Smooth muscle cell (in vitro differentiated cells): Measurements from ENCODE around the gene SCAMP1. TPM values are rescaled to one million over a fixed set of nuclear protein-coding genes. Genes with fewer than 3 reads are reported as not detected.

ENCODE experiments used
- DNase-seq: peaks from one replicate; lab custom pipeline; 2025; ENCODE audit not compliant: unreplicated experiment; lab: John Stamatoyannopoulos, UW
- H2AFZ ChIP-seq: fragments of 200-600 bp; sonication (generic); 2 replicates; pipeline ENCODE4 v1.6.0; 2016; ENCODE audit warnings: antibody characterized with exemption, low read depth, mild to moderate bottlenecking
- H3F3A ChIP-seq: fragments of 200-600 bp; sonication (generic); 2 replicates; pipeline ENCODE4 v1.6.0; 2017; ENCODE audit warnings: antibody characterized with exemption, low read depth
- H3K27ac ChIP-seq: fragments of 200-600 bp; sonication (generic); 2 replicates; pipeline ENCODE4 v1.5.1; 2016; ENCODE audit warnings: low read depth, mild to moderate bottlenecking
- H3K27me3 ChIP-seq: fragments of 200-600 bp; sonication (generic); 2 replicates; pipeline ENCODE4 v1.6.1; 2016; ENCODE audit warnings: low read depth, mild to moderate bottlenecking
- H3K36me3 ChIP-seq: fragments of 200-600 bp; sonication (generic); 2 replicates; pipeline ENCODE4 v1.5.1; 2016; ENCODE audit warnings: low read depth
- H3K4me1 ChIP-seq: fragments of 200-600 bp; sonication (generic); 2 replicates; pipeline ENCODE4 v1.5.1; 2016; ENCODE audit warnings: low read depth
- H3K4me2 ChIP-seq: fragments of 200-600 bp; sonication (generic); 2 replicates; pipeline ENCODE4 v1.6.0; 2016; ENCODE audit warnings: mild to moderate bottlenecking
- H3K4me3 ChIP-seq: fragments of 200-600 bp; sonication (generic); 2 replicates; pipeline ENCODE4 v1.5.1; 2016; ENCODE audit warnings: mild to moderate bottlenecking
- H3K79me2 ChIP-seq: fragments of 200-600 bp; sonication (generic); 2 replicates; pipeline ENCODE4 v1.6.0; 2016; ENCODE audit warnings: low read depth, mild to moderate bottlenecking
- H3K9ac ChIP-seq: fragments of 200-600 bp; sonication (generic); 2 replicates; pipeline ENCODE4 v1.6.0; 2016; ENCODE audit warnings: low read depth
- H3K9me3 ChIP-seq: fragments of 200-600 bp; sonication (generic); replicated peaks from 2 replicates; pipeline ENCODE4 v1.5.1; 2016; ENCODE audit warnings: low read depth
- H4K20me1 ChIP-seq: fragments of 200-600 bp; sonication (generic); 2 replicates; pipeline ENCODE4 v1.6.0; 2016; ENCODE audit warnings: low read depth
- CTCF ChIP-seq: fragments of 200-600 bp; sonication (generic); IDR thresholded peaks from 2 replicates; pipeline ENCODE4 v1.5.1; 2017; ENCODE audit warnings: borderline replicate concordance, mild to moderate bottlenecking, antibody characterized with exemption; ENCODE audit not compliant: insufficient read depth, poor library complexity, severe bottlenecking
- WGBS: methylation state at CpG from one replicate; pipeline ENCODE4 v1.1.7; 2016; ENCODE audit warnings: low lambda C conversion rate; 5-methylcytosine and 5-hydroxymethylcytosine counted together
- polyA plus RNA-seq: library from polyadenylated mRNA; unstranded; fragments of >200 nt; fragmentation: Nextera tagmentation; extraction: Ambion mirVana; gene quantifications from 2 replicates; pipeline ENCODE4 v1.2.1, GENCODE V29; 2016
- total RNA-seq: library from RNA; depleted of rRNA; stranded (reverse); fragments of >200 nt; gene quantifications from 2 replicates; pipeline ENCODE4 v1.2.3, GENCODE V29; 2014

The SCAMP1 gene
- total and polyA plus RNA-seq, 2 experiments from 2014 or later = 21.0 to 45.6 TPM

- Histone ChIP-seq H3K4me3 (peak overlapping the region; percentile 5), H2AFZ (peak overlapping the region; percentile 64), H3F3A (no peaks in the 10 kb centered on the region), H3K27me3 (no peaks in the 10 kb centered on the region), H3K4me2 (peak overlapping the region; percentile 52), H3K9ac (no peak overlapping the region), H3K36me3 (no peaks in the 10 kb centered on the region), H3K27ac (peak overlapping the region; percentile 65), H3K4me1 (peaks cover 13% of the 10 kb centered on the region), H3K79me2 (no peaks in the 10 kb centered on the region), H3K9me3 (no peaks in the 10 kb centered on the region), H4K20me1 (no peaks in the 10 kb centered on the region)
- no peak for DNase-seq
- TF ChIP-seq CTCF = no peak
- 53% methylated on average over 5 of the region's 5 CpGs for WGBS
These were observed 31.7 kb upstream of the SCAMP1 start for GRCh38 chr5:78328585-78329173.

DNA sequence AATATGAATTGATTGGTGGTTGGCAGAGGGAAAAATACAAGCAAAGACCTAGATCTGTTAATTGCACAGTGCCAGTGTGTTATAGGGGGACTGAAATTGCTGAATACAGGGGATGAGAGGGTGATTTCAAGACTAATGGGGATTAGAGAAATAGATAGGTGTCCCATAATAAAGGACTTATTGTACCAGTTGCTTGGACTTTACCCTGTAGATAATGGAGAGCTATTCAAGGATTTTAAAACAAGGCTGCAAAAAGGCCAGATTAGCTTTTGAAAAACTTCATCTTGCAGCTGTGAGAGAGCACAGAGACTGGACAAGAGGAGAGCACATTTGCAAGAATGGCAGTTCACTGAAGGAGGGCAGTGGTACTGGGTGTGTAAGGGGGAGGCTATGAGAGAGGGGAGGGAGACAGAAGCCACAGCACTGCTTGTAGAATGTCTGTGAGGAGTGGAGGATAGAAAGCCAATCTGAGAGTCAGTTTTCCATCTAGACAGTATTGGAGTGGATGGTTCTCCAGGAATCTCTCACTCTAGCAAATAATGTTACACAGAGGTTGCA is 28.8 kb upstream of the SCAMP1 start:
- no peak overlapping the region for H3K4me3 ChIP-seq
- no peak for DNase-seq
- H3F3A ChIP-seq = no peaks in the 10 kb centered on the region
- no peaks in the 10 kb centered on the region for H3K36me3 ChIP-seq
- no peak overlapping the region for H3K4me2 ChIP-seq
- no peaks in the 10 kb centered on the region for H3K79me2 ChIP-seq
- TF ChIP-seq CTCF = no peak
- no peaks in the 10 kb centered on the region for H4K20me1 ChIP-seq
- H3K27me3 ChIP-seq = no peaks in the 10 kb centered on the region
- no peak overlapping the region for H3K27ac ChIP-seq
- peaks cover 13% of the 10 kb centered on the region for H3K4me1 ChIP-seq
- H3K9me3 ChIP-seq = no peaks in the 10 kb centered on the region
- H2AFZ ChIP-seq = no peak overlapping the region
- no peak overlapping the region for H3K9ac ChIP-seq

DNA sequence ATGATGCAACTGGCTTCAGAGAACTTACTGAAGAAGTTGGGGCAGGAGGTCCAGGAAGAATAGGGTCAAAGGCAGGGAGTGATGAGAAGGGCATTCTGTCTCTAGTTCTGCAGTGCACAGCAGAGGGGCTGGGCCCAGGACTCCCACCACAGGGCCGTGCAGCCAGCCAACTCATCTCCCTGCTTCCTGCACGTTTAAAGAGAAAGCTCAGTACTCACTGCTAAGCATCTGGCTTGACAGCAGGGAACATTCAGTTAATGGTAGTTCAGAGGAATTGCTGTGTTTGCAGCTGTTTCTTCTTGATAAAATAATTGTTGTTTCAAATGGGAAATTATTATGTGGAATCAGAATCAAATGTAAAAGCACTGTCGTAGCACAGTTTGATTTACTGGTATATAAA is 25.6 kb upstream of the SCAMP1 start:
- no peak for DNase-seq
- H3K27ac ChIP-seq = no peak overlapping the region
- no peaks in the 10 kb centered on the region for H4K20me1 ChIP-seq
- H2AFZ ChIP-seq = no peak overlapping the region
- no peaks in the 10 kb centered on the region for H3F3A ChIP-seq
- H3K4me1 ChIP-seq = no peaks in the 10 kb centered on the region
- H3K79me2 ChIP-seq = no peaks in the 10 kb centered on the region
- no peak overlapping the region for H3K9ac ChIP-seq
- H3K27me3 ChIP-seq = no peaks in the 10 kb centered on the region
- H3K4me2 ChIP-seq = no peak overlapping the region
- no peak for TF ChIP-seq CTCF
- no peak overlapping the region for H3K4me3 ChIP-seq
- H3K9me3 ChIP-seq = no peaks in the 10 kb centered on the region
- no peaks in the 10 kb centered on the region for H3K36me3 ChIP-seq
- 57% methylated on average over 3 of the region's 3 CpGs for WGBS

DNA sequence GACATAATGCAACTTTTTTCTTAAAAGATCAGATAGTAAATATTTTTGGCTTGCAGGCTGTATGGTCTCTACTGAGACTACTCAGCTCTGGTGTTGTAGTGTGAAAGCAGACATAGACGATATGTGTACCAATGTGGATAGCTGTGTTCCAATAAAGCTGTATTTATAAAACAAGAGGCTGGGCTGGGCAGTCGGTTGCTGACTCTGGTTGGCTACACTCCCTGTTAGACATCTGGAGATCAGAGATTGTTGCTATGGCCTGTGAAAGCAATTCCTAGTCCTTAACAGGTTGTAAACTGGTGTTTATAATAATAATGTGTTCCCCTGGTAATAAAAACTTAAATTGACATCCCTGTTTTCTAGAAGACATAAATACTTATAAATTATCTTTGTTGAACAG is 24.4 kb upstream of the SCAMP1 start:
- Histone ChIP-seq H3K36me3 (no peaks in the 10 kb centered on the region), H3K9me3 (no peaks in the 10 kb centered on the region), H3K27ac (no peak overlapping the region), H3K4me3 (no peak overlapping the region), H3K4me1 (no peaks in the 10 kb centered on the region), H3K4me2 (no peak overlapping the region), H3F3A (no peaks in the 10 kb centered on the region), H3K27me3 (no peaks in the 10 kb centered on the region), H3K79me2 (no peaks in the 10 kb centered on the region), H3K9ac (no peak overlapping the region), H2AFZ (no peak overlapping the region), H4K20me1 (no peaks in the 10 kb centered on the region)
- no peak for TF ChIP-seq CTCF
- no peak for DNase-seq
- 68% methylated on average over 2 of the region's 2 CpGs for WGBS
